CD4-positive, alpha-beta T cell (primary cell): ENCODE data around the gene RACK1. TPM values are rescaled to one million over a fixed set of nuclear protein-coding genes. Genes with fewer than 3 reads are reported as not detected.

Source experiments
- ATAC-seq: fragments of 200-7000 bp; cut with Tn5 transposase; one replicate; pipeline ENCODE4 v1.10.0; 2022; ENCODE audit warnings: mild to moderate bottlenecking; ENCODE audit not compliant: poor library complexity
- CTCF ChIA-PET: fragments of 350-600 bp; sonication (Branson Sonifier 250); formaldehyde crosslinking; loops from one replicate; lab custom pipeline; 2021; ENCODE audit warnings: antibody characterized with exemption, inconsistent platforms; lab: Charles Lee
- POLR2A ChIA-PET: fragments of 350-600 bp; sonication (Branson Sonifier 250); formaldehyde crosslinking; loops from one replicate; lab custom pipeline; 2021; ENCODE audit warnings: antibody characterized with exemption, inconsistent platforms; lab: Charles Lee
- DNase-seq, 14 experiments: peaks; one replicate each; pipeline ENCODE4 v3.0.0-alpha.2; 2013 to 2020; ENCODE audit warnings: mixed read lengths in 2 of 14
- H3K27ac ChIP-seq, 2 donors: one replicate each; pipeline versions ENCODE4 v1.5.1 to v1.7.0; 2013; ENCODE audit warnings: low read length in 2 of 2, low read depth in 1 of 2, mild to moderate bottlenecking in 1 of 2
- H3K27me3 ChIP-seq, 2 experiments: 1 replicate in 1 of 2; 2 replicates in 1 of 2; pipeline versions ENCODE4 v1.6.1 to v1.7.0; 2013; ENCODE audit warnings: low read length in 2 of 2, control low read depth in 1 of 2, mild to moderate bottlenecking in 1 of 2, moderate library complexity in 1 of 2; ENCODE audit not compliant: insufficient read depth in 2 of 2, control insufficient read depth in 1 of 2
- H3K36me3 ChIP-seq: one replicate; pipeline ENCODE4 v1.6.1; 2013; ENCODE audit warnings: low read length, control low read depth; ENCODE audit not compliant: insufficient read depth
- H3K4me1 ChIP-seq: one replicate; pipeline ENCODE4 v1.6.1; 2013; ENCODE audit warnings: low read length, control low read depth; ENCODE audit not compliant: insufficient read depth
- H3K4me3 ChIP-seq: one replicate; pipeline ENCODE4 v1.5.1; 2013; ENCODE audit warnings: mild to moderate bottlenecking, low read length, moderate library complexity
- H3K9me3 ChIP-seq, 2 experiments: 1 replicate in 1 of 2; 2 replicates in 1 of 2; pipeline versions ENCODE4 v1.6.1 to v1.7.0; 2013; ENCODE audit warnings: low read length in 2 of 2, mild to moderate bottlenecking in 2 of 2, control low read depth in 1 of 2, moderate library complexity in 1 of 2; ENCODE audit not compliant: control insufficient read depth in 1 of 2, insufficient read depth in 1 of 2
- H3K27ac Mint-ChIP-seq: one replicate; pipeline ENCODE4 v1.8.0; 2020; ENCODE audit warnings: mixed read lengths
- H3K27me3 Mint-ChIP-seq: one replicate; pipeline ENCODE4 v1.8.0; 2021; ENCODE audit warnings: mixed read lengths
- H3K36me3 Mint-ChIP-seq: one replicate; pipeline ENCODE4 v1.8.0; 2021; ENCODE audit warnings: low read depth, mixed read lengths
- H3K4me1 Mint-ChIP-seq: one replicate; pipeline ENCODE4 v1.8.0; 2021; ENCODE audit warnings: low read depth, mixed read lengths
- H3K4me3 Mint-ChIP-seq: one replicate; pipeline ENCODE4 v1.8.0; 2020; ENCODE audit warnings: mild to moderate bottlenecking, mixed read lengths
- H3K9me3 Mint-ChIP-seq: one replicate; pipeline ENCODE4 v1.8.0; 2020; ENCODE audit warnings: mixed read lengths
- CTCF ChIP-seq: fragments of 200-600 bp; IDR thresholded peaks from one replicate; pipeline ENCODE4 v1.8.0; 2022; ENCODE audit warnings: antibody characterized with exemption, mild to moderate bottlenecking
- intact Hi-C, 2 experiments: fragments of 100-400 bp; cut with DNase I in 1 of 2; cut with micrococcal nuclease in 1 of 2; formaldehyde crosslinking; loops; one replicate each; pipeline versions ENCODE4 v1.15.1 to v1.9.0; 2023 to 2025; cut with DNase I, micrococcal nuclease
- total RNA-seq, 174 experiments: library from RNA in 2 of 174; stranded (reverse) in 2 of 174; gene quantifications; one replicate each; pipeline ENCODE4 v1.2.3 and lab custom pipeline; 2021 to 2026

RACK1 gene
- total RNA-seq, 2 experiments from 2014 or later = 2,499 to 2,682 TPM

- no peaks in the 10 kb centered on the region for H3K9me3 Mint-ChIP-seq
- no peaks in the 10 kb centered on the region for H3K9me3 ChIP-seq
- H3K4me3 Mint-ChIP-seq = peak overlapping the region; percentile 62
- peaks cover 46% of the 10 kb centered on the region for H3K4me1 Mint-ChIP-seq
- H3K4me1 ChIP-seq = peaks cover 45% of the 10 kb centered on the region
- TF ChIP-seq CTCF = no peak
- peaks cover 89% of the 10 kb centered on the region for H3K36me3 ChIP-seq
- no peaks in the 10 kb centered on the region for H3K27me3 ChIP-seq
- H3K27me3 Mint-ChIP-seq = no peaks in the 10 kb centered on the region
- H3K27ac ChIP-seq = peak overlapping the region in 1 of 2 donors; percentile 0
- peak overlapping the region; percentile 61 for H3K27ac Mint-ChIP-seq
- no peak for ATAC-seq
- DNase-seq = no peak
- POLR2A ChIA-PET = interaction anchor here (1.4 to 14.5 kb wide), 3 partner anchors 16 to 22 kb away, joined by 4 to 244 read pairs (median 6); partner anchors contain the start of genes TRIM41 and TRIM52
- H3K4me3 ChIP-seq = no peak overlapping the region
- intact Hi-C loops = no loop called here
- peaks cover 98% of the 10 kb centered on the region for H3K36me3 Mint-ChIP-seq
- CTCF ChIA-PET = no interaction called here
Observed at GRCh38 chr5:181239062-181239663, 4.5 kb downstream of the RACK1 start.

DNA sequence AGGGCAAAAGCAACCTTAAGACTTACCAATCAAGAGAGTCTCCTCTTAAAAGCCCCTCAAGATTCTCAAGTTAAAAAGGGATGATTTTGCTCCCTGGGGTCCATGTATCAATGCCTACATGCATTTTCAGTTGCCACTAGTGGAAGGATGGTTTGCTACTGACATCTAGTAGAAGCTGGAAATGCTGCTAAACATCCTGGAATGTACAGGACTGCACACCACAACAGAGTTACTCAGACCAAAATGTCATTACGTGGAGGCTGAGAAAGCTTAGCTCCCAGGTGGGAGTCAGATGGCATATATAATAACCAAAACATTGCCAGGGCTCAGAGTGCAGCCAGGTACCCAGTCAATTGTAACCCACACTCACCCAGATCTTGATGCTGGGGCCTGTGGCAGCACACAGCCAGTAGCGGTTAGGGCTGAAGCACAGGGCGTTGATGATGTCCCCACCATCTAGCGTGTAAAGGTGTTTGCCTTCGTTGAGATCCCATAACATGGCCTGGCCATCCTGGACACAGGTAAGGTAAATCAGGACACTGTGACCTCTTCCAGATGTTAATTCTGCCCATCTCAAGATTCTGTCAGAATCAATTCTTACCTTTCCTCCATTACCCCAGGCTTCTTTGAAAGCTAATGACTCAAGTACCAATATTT lies 5.8 kb downstream of the RACK1 start:
- Histone ChIP-seq H3K4me1 (peaks cover 41% of the 10 kb centered on the region), H3K4me3 (no peak overlapping the region), H3K27me3 (no peaks in the 10 kb centered on the region), H3K36me3 (peaks cover 99% of the 10 kb centered on the region), H3K9me3 (no peaks in the 10 kb centered on the region), H3K27ac (no peak overlapping the region)
- H3K9me3 Mint-ChIP-seq = no peaks in the 10 kb centered on the region
- POLR2A ChIA-PET = interaction anchor here (1.2 to 1.9 kb wide), 2 partner anchors 14 to 46 kb away, joined by 3 to 6 read pairs; partner anchors contain the start of gene TRIM41
- no peaks in the 10 kb centered on the region for H3K27me3 Mint-ChIP-seq
- H3K27ac Mint-ChIP-seq = peak overlapping the region; percentile 58
- ATAC-seq = no peak
- peak overlapping the region; percentile 23 for H3K4me3 Mint-ChIP-seq
- intact Hi-C loops = no loop called here
- CTCF ChIA-PET = no interaction called here
- DNase-seq = no peak
- TF ChIP-seq CTCF = no peak
- H3K4me1 Mint-ChIP-seq = peaks cover 33% of the 10 kb centered on the region
- peaks cover 96% of the 10 kb centered on the region for H3K36me3 Mint-ChIP-seq

GRCh38 chr5:181236954-181237641 lies 6.6 kb downstream of the RACK1 start:
- peak overlapping the region; percentile 44 for H3K27ac Mint-ChIP-seq
- H3K9me3 Mint-ChIP-seq = no peaks in the 10 kb centered on the region
- Histone ChIP-seq H3K9me3 (no peaks in the 10 kb centered on the region), H3K4me1 (peaks cover 34% of the 10 kb centered on the region), H3K36me3 (peaks cover 99% of the 10 kb centered on the region), H3K27me3 (no peaks in the 10 kb centered on the region), H3K4me3 (no peak overlapping the region), H3K27ac (no peak overlapping the region)
- H3K4me3 Mint-ChIP-seq = no peak overlapping the region
- no peaks in the 10 kb centered on the region for H3K27me3 Mint-ChIP-seq
- H3K36me3 Mint-ChIP-seq = peaks cover 93% of the 10 kb centered on the region
- DNase-seq (no peak), ATAC-seq (no peak)
- H3K4me1 Mint-ChIP-seq = peaks cover 29% of the 10 kb centered on the region
- intact Hi-C loops = no loop called here
- TF ChIP-seq CTCF = no peak
- POLR2A ChIA-PET = interaction anchor here (0.9 to 1.4 kb wide), 4 partner anchors 10 to 428 kb away, joined by 3 to 4 read pairs (median 3); partner anchors contain the start of gene TRIM41
- CTCF ChIA-PET = no interaction called here
